ENCODE data around the gene NOTCH1.

Gene NOTCH1

GRCh38 chr9:136505406-136506403 lies 40.1 kb downstream of the NOTCH1 start:
- no peaks in the 10 kb centered on the region for H3K36me3 ChIP-seq (ENCODE audit: low read length)

DNA sequence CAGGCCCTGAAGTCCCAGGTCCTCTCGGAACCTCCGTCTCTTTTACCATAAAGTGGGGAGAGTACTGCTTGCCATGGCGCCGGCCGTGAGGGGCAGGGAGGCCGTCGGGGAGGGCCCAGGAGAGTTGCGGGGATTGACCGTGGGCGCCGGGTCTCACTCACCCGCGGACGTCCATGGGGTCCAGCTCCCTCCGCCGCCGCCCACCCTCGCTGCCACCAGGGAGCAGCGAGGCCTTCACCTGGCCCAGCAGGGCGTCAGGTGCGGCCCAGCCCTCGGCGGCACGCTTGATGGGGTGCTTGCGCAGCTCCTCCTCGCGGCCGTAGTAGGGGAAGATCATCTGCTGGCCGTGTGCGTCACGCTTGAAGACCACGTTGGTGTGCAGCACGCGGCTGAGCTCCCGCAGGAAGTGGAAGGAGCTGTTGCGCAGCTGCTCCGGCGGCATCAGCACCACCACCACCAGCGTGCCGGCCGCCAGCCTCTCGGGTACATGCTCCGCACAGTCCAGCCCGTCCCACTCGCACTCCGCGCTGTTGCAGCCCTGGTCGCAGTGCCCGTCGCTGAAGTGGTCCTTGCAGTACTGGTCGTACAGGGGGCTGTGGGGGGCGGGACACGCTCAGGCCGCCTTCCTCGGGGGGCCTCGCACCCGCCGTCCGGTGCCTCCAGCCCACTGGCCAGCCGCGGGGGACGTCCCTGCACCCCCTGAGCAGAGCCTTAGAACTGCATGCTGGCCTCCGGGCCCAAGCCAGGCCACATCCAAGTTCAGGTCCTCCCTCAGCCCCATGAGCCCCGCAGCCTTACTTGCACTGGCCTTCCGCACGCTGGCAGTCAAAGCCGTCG lies 41.1 kb downstream of the NOTCH1 start:
- TF ChIP-seq CTCF (IDR thresholded peaks at IDR 0.05; ENCODE audit: insufficient read depth, low read length, poor library complexity, severe bottlenecking) (no peak), EZH2phosphoT487 (conservative IDR thresholded peaks at IDR 0.05; ENCODE audit: low read length) (no peak)

More at GRCh38 chr9:136505406-136506403, 40.1 kb downstream of the NOTCH1 start:
- no peaks in the 10 kb centered on the region for H3K79me2 ChIP-seq (ENCODE audit: insufficient read depth, low read length)
- no peak overlapping the region for H2AFZ ChIP-seq (ENCODE audit: low read depth, low read length, severe bottlenecking)
- no peaks in the 10 kb centered on the region for H4K20me1 ChIP-seq (ENCODE audit: low read depth, low read length)
- H3K9ac ChIP-seq (ENCODE audit: low read length) = no peak overlapping the region
- no peak for TF ChIP-seq EZH2phosphoT487 (conservative IDR thresholded peaks at IDR 0.05; ENCODE audit: low read length)
- no peak for TF ChIP-seq CTCF (IDR thresholded peaks at IDR 0.05; ENCODE audit: insufficient read depth, low read length, poor library complexity, severe bottlenecking)
- H3F3A ChIP-seq (ENCODE audit: insufficient read depth) = no peaks in the 10 kb centered on the region
- no peak overlapping the region for H3K4me3 ChIP-seq (ENCODE audit: insufficient read depth, low read length, poor library complexity, severe bottlenecking)
- no peaks in the 10 kb centered on the region for H3K9me3 ChIP-seq (ENCODE audit: insufficient read depth, low read length)
- H3K9me2 ChIP-seq (replicated peaks; ENCODE audit: insufficient read depth, low read length) = no peaks in the 10 kb centered on the region
- H3K27ac ChIP-seq (ENCODE audit: low read depth, low read length) = no peak overlapping the region
- no peak overlapping the region for H3K4me2 ChIP-seq (ENCODE audit: low read depth, low read length, poor library complexity, severe bottlenecking)
- H3K27me3 ChIP-seq (ENCODE audit: low read length) = no peaks in the 10 kb centered on the region

GRCh38 chr9:136502940-136503550 lies 42.8 kb downstream of the NOTCH1 start:
- H3K4me2 ChIP-seq (ENCODE audit: low read depth, low read length, poor library complexity, severe bottlenecking) = no peak overlapping the region
- H3K9me3 ChIP-seq (ENCODE audit: insufficient read depth, low read length) = no peaks in the 10 kb centered on the region
- no peaks in the 10 kb centered on the region for H3K27me3 ChIP-seq (ENCODE audit: low read length)
- H3K27ac ChIP-seq (ENCODE audit: low read depth, low read length) = no peak overlapping the region
- no peak for TF ChIP-seq EZH2phosphoT487 (conservative IDR thresholded peaks at IDR 0.05; ENCODE audit: low read length)
- TF ChIP-seq CTCF (IDR thresholded peaks at IDR 0.05; ENCODE audit: insufficient read depth, low read length, poor library complexity, severe bottlenecking) = no peak
- H3K9me2 ChIP-seq (replicated peaks; ENCODE audit: insufficient read depth, low read length) = no peaks in the 10 kb centered on the region
- no peak overlapping the region for H3K4me3 ChIP-seq (ENCODE audit: insufficient read depth, low read length, poor library complexity, severe bottlenecking)
- no peak overlapping the region for H2AFZ ChIP-seq (ENCODE audit: low read depth, low read length, severe bottlenecking)
- no peaks in the 10 kb centered on the region for H3K79me2 ChIP-seq (ENCODE audit: insufficient read depth, low read length)
- H3K36me3 ChIP-seq (ENCODE audit: low read length) = no peaks in the 10 kb centered on the region
- no peaks in the 10 kb centered on the region for H3F3A ChIP-seq (ENCODE audit: insufficient read depth)
- no peak overlapping the region for H3K9ac ChIP-seq (ENCODE audit: low read length)
- no peaks in the 10 kb centered on the region for H4K20me1 ChIP-seq (ENCODE audit: low read depth, low read length)

More for the DNA sequence above, 41.1 kb downstream of the NOTCH1 start:
- Histone ChIP-seq H3K9ac (ENCODE audit: low read length) (no peak overlapping the region), H3K9me3 (ENCODE audit: insufficient read depth, low read length) (no peaks in the 10 kb centered on the region), H3K79me2 (ENCODE audit: insufficient read depth, low read length) (no peaks in the 10 kb centered on the region), H3K27ac (ENCODE audit: low read depth, low read length) (no peak overlapping the region), H3K4me3 (ENCODE audit: insufficient read depth, low read length, poor library complexity, severe bottlenecking) (no peak overlapping the region), H3K9me2 (replicated peaks; ENCODE audit: insufficient read depth, low read length) (no peaks in the 10 kb centered on the region), H3K4me2 (ENCODE audit: low read depth, low read length, poor library complexity, severe bottlenecking) (no peak overlapping the region), H4K20me1 (ENCODE audit: low read depth, low read length) (no peaks in the 10 kb centered on the region), H3K27me3 (ENCODE audit: low read length) (no peaks in the 10 kb centered on the region), H3K36me3 (ENCODE audit: low read length) (no peaks in the 10 kb centered on the region), H3F3A (ENCODE audit: insufficient read depth) (no peaks in the 10 kb centered on the region), H2AFZ (ENCODE audit: low read depth, low read length, severe bottlenecking) (no peak overlapping the region)
